OCI-LY3 (cell line): ENCODE results near the gene SDC1.

ENCODE experiments used
- EZH2phosphoT487 ChIP-seq: fragments of 200-600 bp; shearing (Covaris generic); IDR thresholded peaks from 2 replicates; pipeline ENCODE4 v1.6.1; 2018; ENCODE audit warnings: antibody characterized with exemption, mixed run types, low read depth
- TF ChIP-seq, protein P1 (sequence below): fragments of 200-600, 300-600 bp; sonication (generic); IDR thresholded peaks from 2 replicates; pipeline ENCODE4 v1.5.1; 2014; ENCODE audit warnings: antibody characterized with exemption, low read length, low read depth

- TF ChIP-seq, protein P1, sequence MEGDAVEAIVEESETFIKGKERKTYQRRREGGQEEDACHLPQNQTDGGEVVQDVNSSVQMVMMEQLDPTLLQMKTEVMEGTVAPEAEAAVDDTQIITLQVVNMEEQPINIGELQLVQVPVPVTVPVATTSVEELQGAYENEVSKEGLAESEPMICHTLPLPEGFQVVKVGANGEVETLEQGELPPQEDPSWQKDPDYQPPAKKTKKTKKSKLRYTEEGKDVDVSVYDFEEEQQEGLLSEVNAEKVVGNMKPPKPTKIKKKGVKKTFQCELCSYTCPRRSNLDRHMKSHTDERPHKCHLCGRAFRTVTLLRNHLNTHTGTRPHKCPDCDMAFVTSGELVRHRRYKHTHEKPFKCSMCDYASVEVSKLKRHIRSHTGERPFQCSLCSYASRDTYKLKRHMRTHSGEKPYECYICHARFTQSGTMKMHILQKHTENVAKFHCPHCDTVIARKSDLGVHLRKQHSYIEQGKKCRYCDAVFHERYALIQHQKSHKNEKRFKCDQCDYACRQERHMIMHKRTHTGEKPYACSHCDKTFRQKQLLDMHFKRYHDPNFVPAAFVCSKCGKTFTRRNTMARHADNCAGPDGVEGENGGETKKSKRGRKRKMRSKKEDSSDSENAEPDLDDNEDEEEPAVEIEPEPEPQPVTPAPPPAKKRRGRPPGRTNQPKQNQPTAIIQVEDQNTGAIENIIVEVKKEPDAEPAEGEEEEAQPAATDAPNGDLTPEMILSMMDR = no peak
- TF ChIP-seq EZH2phosphoT487 = no peak
Observed at GRCh38 chr2:20209373-20210109, 15.4 kb downstream of the SDC1 start.
